Large intestine (tissue), 3 donors: Measurements from ENCODE around the gene DAP. TPM values are rescaled to one million over a fixed set of nuclear protein-coding genes. Genes with fewer than 3 reads are reported as not detected.
A peak's percentile ranks its signal among the peaks of the same experiment; 100 is the strongest.

Experiments used
- DNase-seq, 2 donors: peaks; one replicate each; pipeline versions ENCODE4 v3.0.0 to v3.0.0-alpha.2; 2013
- H3K27ac ChIP-seq: one replicate; pipeline ENCODE4 v1.5.1; 2013; ENCODE audit warnings: low read length
- H3K27me3 ChIP-seq: 2 replicates; pipeline ENCODE4 v1.6.1; 2013; ENCODE audit warnings: low read length; ENCODE audit not compliant: control insufficient read depth, insufficient read depth
- H3K36me3 ChIP-seq: 2 replicates; pipeline ENCODE4 v1.6.1; 2013; ENCODE audit warnings: low read length; ENCODE audit not compliant: control insufficient read depth, insufficient read depth
- H3K4me1 ChIP-seq: one replicate; pipeline ENCODE4 v1.6.1; 2013; ENCODE audit warnings: low read length; ENCODE audit not compliant: control insufficient read depth, insufficient read depth
- H3K4me3 ChIP-seq: one replicate; pipeline ENCODE4 v1.5.1; 2013; ENCODE audit warnings: low read length
- H3K9me3 ChIP-seq: one replicate; pipeline ENCODE4 v1.6.1; 2013; ENCODE audit warnings: mild to moderate bottlenecking, low read depth, low read length, moderate library complexity; ENCODE audit not compliant: control insufficient read depth
- WGBS: methylation state at CpG from one replicate; pipeline ENCODE4 v1.1.5; 2013; ENCODE audit warnings: low lambda C conversion rate; ENCODE audit not compliant: insufficient coverage; 5-methylcytosine and 5-hydroxymethylcytosine counted together
- polyA plus RNA-seq: library from polyadenylated mRNA; unstranded; fragments of 120-200 nt; gene quantifications from one replicate; pipeline ENCODE4 v1.2.1, GENCODE V29; 2013

Gene DAP
- polyA plus RNA-seq, 1 donor = 77.1 TPM

- WGBS = no CpG with 5 or more reads among the region's 7 CpGs
- H3K4me1 ChIP-seq = no peaks in the 10 kb centered on the region
- H3K27me3 ChIP-seq = no peaks in the 10 kb centered on the region
- no peak for DNase-seq
- no peak overlapping the region for H3K27ac ChIP-seq
- H3K9me3 ChIP-seq = no peaks in the 10 kb centered on the region
- H3K4me3 ChIP-seq = no peak overlapping the region
- H3K36me3 ChIP-seq = peaks cover 16% of the 10 kb centered on the region
Observed at GRCh38 chr5:10702911-10703491, 58.0 kb downstream of the DAP start.

DNA sequence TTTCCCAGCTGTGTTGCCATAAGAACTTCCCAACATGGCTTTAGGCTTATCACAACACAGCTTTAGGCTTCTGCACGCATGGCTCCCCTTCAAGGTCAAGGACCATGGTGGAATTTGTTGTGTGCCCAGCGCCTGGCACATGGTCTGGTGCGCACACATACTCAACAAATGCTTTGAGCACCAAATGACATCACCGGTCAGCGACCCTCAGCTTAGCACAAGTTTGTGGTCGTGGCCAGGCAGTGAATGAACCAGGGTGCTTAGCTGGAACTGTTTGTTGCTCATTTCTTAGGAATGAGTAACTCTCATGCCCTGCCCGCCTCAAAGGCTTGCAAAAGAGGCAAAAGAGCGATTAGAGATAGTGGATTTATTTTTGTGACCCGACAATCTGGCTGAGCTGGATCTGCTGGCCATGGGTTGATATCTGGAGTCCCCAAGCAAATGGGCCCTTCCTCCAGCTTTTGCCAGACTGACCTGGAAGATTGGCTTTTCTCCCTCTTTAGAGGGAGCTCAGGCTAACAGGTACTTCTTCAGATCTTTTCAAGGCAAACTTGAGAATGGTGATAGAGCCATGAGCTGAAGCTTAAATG lies 58.9 kb downstream of the DAP start:
- Histone ChIP-seq H3K4me1 (no peaks in the 10 kb centered on the region), H3K9me3 (no peaks in the 10 kb centered on the region), H3K27ac (no peak overlapping the region), H3K36me3 (peaks cover 16% of the 10 kb centered on the region), H3K27me3 (no peaks in the 10 kb centered on the region), H3K4me3 (no peak overlapping the region)
- no CpG with 5 or more reads among the region's 9 CpGs for WGBS
- DNase-seq = no peak

- no CpG with 5 or more reads among the region's 6 CpGs for WGBS
- no peaks in the 10 kb centered on the region for H3K4me1 ChIP-seq
- no peaks in the 10 kb centered on the region for H3K9me3 ChIP-seq
- DNase-seq = no peak
- peaks cover 16% of the 10 kb centered on the region for H3K36me3 ChIP-seq
- H3K4me3 ChIP-seq = no peak overlapping the region
- no peaks in the 10 kb centered on the region for H3K27me3 ChIP-seq
- no peak overlapping the region for H3K27ac ChIP-seq
Observed at GRCh38 chr5:10701567-10702039, 59.4 kb downstream of the DAP start.

- no CpG with 5 or more reads among the region's 7 CpGs for WGBS
- no peaks in the 10 kb centered on the region for H3K27me3 ChIP-seq
Observed at GRCh38 chr5:10700516-10700915, 60.5 kb downstream of the DAP start.

GRCh38 chr5:10699987-10700386 lies 61.0 kb downstream of the DAP start:
- Histone ChIP-seq H3K4me1 (no peaks in the 10 kb centered on the region), H3K9me3 (no peaks in the 10 kb centered on the region), H3K27me3 (no peaks in the 10 kb centered on the region), H3K4me3 (no peak overlapping the region), H3K36me3 (peaks cover 13% of the 10 kb centered on the region), H3K27ac (no peak overlapping the region)
- WGBS = no CpG with 5 or more reads among the region's 8 CpGs
- no peak for DNase-seq

More at GRCh38 chr5:10700516-10700915, 60.5 kb downstream of the DAP start:
- H3K27ac ChIP-seq = no peak overlapping the region
- no peak for DNase-seq
- no peaks in the 10 kb centered on the region for H3K4me1 ChIP-seq
- H3K36me3 ChIP-seq = peaks cover 16% of the 10 kb centered on the region
- H3K9me3 ChIP-seq = no peaks in the 10 kb centered on the region
- no peak overlapping the region for H3K4me3 ChIP-seq

DNA sequence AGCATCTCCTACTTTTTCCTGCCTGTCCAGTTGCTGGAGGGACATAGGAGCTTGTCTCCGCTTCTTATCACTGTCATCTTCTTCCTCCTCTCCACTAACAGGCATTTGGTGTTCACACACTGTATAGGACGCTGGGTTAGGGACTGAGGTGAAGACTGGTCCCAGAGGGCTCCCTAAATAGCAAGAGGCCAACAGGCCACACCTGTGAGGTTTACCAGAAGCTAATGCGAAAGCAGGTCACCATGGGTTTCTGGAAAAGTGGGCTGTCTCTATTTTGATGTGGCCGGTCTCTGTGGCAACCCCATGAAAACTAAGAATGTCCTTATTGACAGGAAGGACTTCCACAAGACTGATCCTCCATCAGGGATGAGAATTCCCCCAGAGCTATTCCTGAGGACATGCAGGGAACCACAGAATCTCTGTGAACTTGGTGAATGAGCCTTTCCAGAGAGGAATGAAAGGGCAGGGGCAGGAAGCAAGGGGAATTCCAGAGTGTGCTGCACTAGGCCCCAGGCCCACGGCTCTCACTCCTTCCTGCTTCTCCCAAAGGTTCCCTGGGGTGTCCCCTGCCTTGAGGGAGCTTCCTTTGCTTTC lies 61.7 kb downstream of the DAP start:
- DNase-seq = no peak
- WGBS = no CpG with 5 or more reads among the region's 5 CpGs
- no peaks in the 10 kb centered on the region for H3K9me3 ChIP-seq
- H3K4me3 ChIP-seq = no peak overlapping the region
- no peaks in the 10 kb centered on the region for H3K4me1 ChIP-seq
- H3K36me3 ChIP-seq = peaks cover 15% of the 10 kb centered on the region
- no peak overlapping the region for H3K27ac ChIP-seq
- no peaks in the 10 kb centered on the region for H3K27me3 ChIP-seq

GRCh38 chr5:10695759-10696543 lies 65.1 kb downstream of the DAP start:
- Histone ChIP-seq H3K9me3 (no peaks in the 10 kb centered on the region), H3K4me1 (no peaks in the 10 kb centered on the region), H3K27me3 (no peaks in the 10 kb centered on the region), H3K4me3 (no peak overlapping the region), H3K27ac (no peak overlapping the region), H3K36me3 (peaks cover 5% of the 10 kb centered on the region)
- WGBS = no CpG with 5 or more reads among the region's 7 CpGs
- no peak for DNase-seq

DNA sequence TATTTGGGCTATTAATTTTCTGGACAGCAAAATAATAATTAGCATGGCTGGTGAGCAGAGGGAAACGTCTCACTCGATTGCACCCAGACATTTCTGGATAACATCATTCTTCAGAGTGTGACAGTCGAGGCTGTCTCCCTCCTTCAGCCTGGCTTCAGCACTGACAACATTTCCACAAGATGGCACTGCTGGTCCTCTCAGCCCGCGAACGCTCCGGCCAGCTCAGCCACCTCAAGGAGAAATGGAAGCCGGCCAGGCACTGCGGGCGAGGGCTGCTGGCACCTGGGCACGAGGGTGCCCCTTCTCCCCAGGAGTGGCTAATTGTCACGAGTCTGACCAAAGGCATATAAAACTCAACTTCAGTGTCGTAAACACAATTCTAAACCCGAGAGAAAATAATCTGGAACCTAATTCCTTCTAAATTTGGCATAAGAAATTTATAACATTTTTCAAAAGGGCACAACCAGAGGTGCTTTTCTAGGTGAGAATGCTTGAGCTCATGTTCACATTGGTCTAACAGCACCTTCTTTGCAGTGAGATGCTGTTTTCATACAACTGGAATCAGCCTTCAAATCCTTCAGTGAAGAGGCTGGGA lies 65.9 kb downstream of the DAP start:
- Histone ChIP-seq H3K27me3 (no peaks in the 10 kb centered on the region), H3K4me3 (no peak overlapping the region), H3K36me3 (peaks cover 5% of the 10 kb centered on the region), H3K9me3 (no peaks in the 10 kb centered on the region), H3K27ac (no peak overlapping the region), H3K4me1 (no peaks in the 10 kb centered on the region)
- peak; percentile 37 for DNase-seq
- 60% methylated on average over 2 of the region's 14 CpGs for WGBS

- Histone ChIP-seq H3K27me3 (no peaks in the 10 kb centered on the region), H3K9me3 (no peaks in the 10 kb centered on the region), H3K4me3 (no peak overlapping the region), H3K4me1 (no peaks in the 10 kb centered on the region), H3K36me3 (peaks cover 23% of the 10 kb centered on the region), H3K27ac (no peak overlapping the region)
- DNase-seq = no peak
- no CpG with 5 or more reads among the region's 16 CpGs for WGBS
Observed at GRCh38 chr5:10691826-10692785, 68.9 kb downstream of the DAP start.
